IPS DF 4.7 (cell line): ENCODE measurements around the gene PDE8A.
"Not testable (repeated sequence)": the region's sequence is repeated elsewhere in the genome, so short reads cannot be mapped to it uniquely, and the experiment has no call there.

ENCODE experiments used
- DNase-seq: peaks from one replicate; pipeline ENCODE4 v3.0.0-alpha.2; 2013; ENCODE audit warnings: low spot score; ENCODE audit errors: extremely low read depth

The PDE8A gene

GRCh38 chr15:84961114-84961452, 20.6 kb upstream of the PDE8A start:
- no peak for DNase-seq

GRCh38 chr15:84961707-84962106, 19.9 kb upstream of the PDE8A start:
- DNase-seq = no peak

- DNase-seq = no peak
Measured at GRCh38 chr15:84962955-84963354, 18.7 kb upstream of the PDE8A start.

GRCh38 chr15:84967380-84967779, 14.3 kb upstream of the PDE8A start:
- DNase-seq = no peak

GRCh38 chr15:84968301-84968700, 13.4 kb upstream of the PDE8A start:
- DNase-seq = no peak

- no peak for DNase-seq
Measured at GRCh38 chr15:84969257-84969656, 12.4 kb upstream of the PDE8A start.

GRCh38 chr15:84970843-84971242, 10.8 kb upstream of the PDE8A start:
- no peak for DNase-seq

- no peak for DNase-seq
Measured at GRCh38 chr15:84973492-84974460, 7.9 kb upstream of the PDE8A start.

GRCh38 chr15:84975871-84976351, 5.7 kb upstream of the PDE8A start:
- no peak for DNase-seq

- DNase-seq = no peak
Measured at GRCh38 chr15:84976746-84977345, 4.8 kb upstream of the PDE8A start.

- DNase-seq = no peak
Measured at GRCh38 chr15:84979651-84980050, 2.0 kb upstream of the PDE8A start.

GRCh38 chr15:84980196-84981053, 1.2 kb upstream of the PDE8A start:
- no peak for DNase-seq

GRCh38 chr15:84981054-84981710, 474 bp upstream of the PDE8A start:
- DNase-seq = peak; percentile 38

GRCh38 chr15:84982301-84982920, 755 bp downstream of the PDE8A start:
- DNase-seq = no peak

GRCh38 chr15:84983294-84983693, 1.6 kb downstream of the PDE8A start:
- DNase-seq = no peak

- no peak for DNase-seq
Measured at GRCh38 chr15:84983711-84984110, 2.1 kb downstream of the PDE8A start.

GRCh38 chr15:84985158-84985557, 3.5 kb downstream of the PDE8A start:
- no peak for DNase-seq

GRCh38 chr15:84987351-84987750, 5.7 kb downstream of the PDE8A start:
- DNase-seq = not testable (repeated sequence)

- no peak for DNase-seq
Measured at GRCh38 chr15:84987949-84988624, 6.4 kb downstream of the PDE8A start.
